ENCODE results near the gene EEF1B2.
"Not testable (repeated sequence)": the region's sequence is repeated elsewhere in the genome, so short reads cannot be mapped to it uniquely, and the experiment has no call there.

EEF1B2 gene

GRCh38 chr2:206159346-206160124, at the start of gene EEF1B2, which contains the start of gene NDUFS1:
Gene EEF1B2 (plus strand): TSS chr2:206159895. CDS start chr2:206159980, 85 bp downstream.
Gene NDUFS1 (minus strand): TSS chr2:206159444. CDS start chr2:206153678, 5,766 bp downstream.
- peak within 1 kb of the TSS; percentile 77 for H3K4me3 ChIP-seq (ENCODE audit: low read depth, low read length)
- no peak for TF ChIP-seq CTCF (IDR thresholded peaks at IDR 0.05; ENCODE audit: control insufficient read depth, extremely low read depth, insufficient read depth)
- peak; percentile 94 for DNase-seq (ENCODE audit: low read depth)

- H3K4me3 ChIP-seq (ENCODE audit: low read depth, low read length): no peak overlapping the region
- DNase-seq (ENCODE audit: low read depth): no peak
- TF ChIP-seq CTCF (IDR thresholded peaks at IDR 0.05; ENCODE audit: control insufficient read depth, extremely low read depth, insufficient read depth): no peak
Measured at GRCh38 chr2:206112108-206112507, 47.6 kb upstream of the EEF1B2 start.

GRCh38 chr2:206112846-206113547, 46.7 kb upstream of the EEF1B2 start:
- H3K4me3 ChIP-seq (ENCODE audit: low read depth, low read length): no peak overlapping the region
- no peak for TF ChIP-seq CTCF (IDR thresholded peaks at IDR 0.05; ENCODE audit: control insufficient read depth, extremely low read depth, insufficient read depth)
- DNase-seq (ENCODE audit: low read depth): no peak

- H3K4me3 ChIP-seq (ENCODE audit: low read depth, low read length): no peak overlapping the region
- DNase-seq (ENCODE audit: low read depth): no peak
- no peak for TF ChIP-seq CTCF (IDR thresholded peaks at IDR 0.05; ENCODE audit: control insufficient read depth, extremely low read depth, insufficient read depth)
Measured at GRCh38 chr2:206115026-206115578, 44.6 kb upstream of the EEF1B2 start.

GRCh38 chr2:206116278-206116677, 43.4 kb upstream of the EEF1B2 start:
- DNase-seq (ENCODE audit: low read depth): no peak
- no peak overlapping the region for H3K4me3 ChIP-seq (ENCODE audit: low read depth, low read length)
- no peak for TF ChIP-seq CTCF (IDR thresholded peaks at IDR 0.05; ENCODE audit: control insufficient read depth, extremely low read depth, insufficient read depth)

- DNase-seq (ENCODE audit: low read depth): not testable (repeated sequence)
Measured at GRCh38 chr2:206122569-206122968, 37.1 kb upstream of the EEF1B2 start.

GRCh38 chr2:206125901-206126300, 33.8 kb upstream of the EEF1B2 start:
- DNase-seq (ENCODE audit: low read depth): no peak
- TF ChIP-seq CTCF (IDR thresholded peaks at IDR 0.05; ENCODE audit: control insufficient read depth, extremely low read depth, insufficient read depth): no peak
- no peak overlapping the region for H3K4me3 ChIP-seq (ENCODE audit: low read depth, low read length)

More at GRCh38 chr2:206122569-206122968, 37.1 kb upstream of the EEF1B2 start:
- not testable (repeated sequence) for H3K4me3 ChIP-seq (ENCODE audit: low read depth, low read length)

Data from LNCaP clone FGC (cell line).